CD14-positive monocyte (primary cell): Measurements from ENCODE around the gene ZNF771. TPM values are rescaled to one million over a fixed set of nuclear protein-coding genes. Genes with fewer than 3 reads are reported as not detected.

Source experiments
- DNase-seq, 3 donors: peaks; one replicate each; pipeline ENCODE4 v3.0.0-alpha.2; 2011 to 2022
- H2AFZ ChIP-seq: 2 replicates; pipeline ENCODE4 v1.6.0; 2012; ENCODE audit warnings: mild to moderate bottlenecking, low read depth, low read length, inconsistent platforms; ENCODE audit not compliant: insufficient read depth, poor library complexity, severe bottlenecking
- H3K27ac ChIP-seq, 2 donors: 1 replicate in 1 of 2; 2 replicates in 1 of 2; pipeline ENCODE4 v1.5.1; 2012 to 2013; ENCODE audit warnings: low read length in 2 of 2, control low read depth in 1 of 2, inconsistent platforms in 1 of 2, low read depth in 1 of 2, mild to moderate bottlenecking in 1 of 2
- H3K27me3 ChIP-seq, 2 donors: one replicate each; pipeline versions ENCODE4 v1.6.0 to v1.6.1; 2011 to 2013; ENCODE audit warnings: low read length in 2 of 2; ENCODE audit not compliant: control insufficient read depth in 2 of 2, insufficient read depth in 2 of 2
- H3K36me3 ChIP-seq, 2 donors: replicated peaks in 1 of 2; 1 replicate in 1 of 2; 2 replicates in 1 of 2; pipeline versions ENCODE4 v1.5.1 to v1.6.1; 2012 to 2013; ENCODE audit warnings: low read length in 2 of 2, control low read depth in 1 of 2, inconsistent platforms in 1 of 2, mild to moderate bottlenecking in 1 of 2; ENCODE audit not compliant: insufficient read depth in 2 of 2, control insufficient read depth in 1 of 2
- H3K4me1 ChIP-seq, 2 donors: 1 replicate in 1 of 2; 2 replicates in 1 of 2; pipeline versions ENCODE4 v1.5.1 to v1.6.1; 2012 to 2013; ENCODE audit warnings: low read length in 2 of 2, control low read depth in 1 of 2, inconsistent platforms in 1 of 2, mild to moderate bottlenecking in 1 of 2, moderate library complexity in 1 of 2; ENCODE audit not compliant: insufficient read depth in 2 of 2, control insufficient read depth in 1 of 2
- H3K4me2 ChIP-seq: replicated peaks from 2 replicates; pipeline ENCODE3; 2012; ENCODE audit warnings: low read length, moderate library complexity, mild to moderate bottlenecking; ENCODE audit not compliant: poor library complexity, severe bottlenecking; ENCODE audit errors: extremely low read depth
- H3K4me3 ChIP-seq, 3 experiments: fragments of 200-600 bp in 1 of 3; sonication (generic) in 1 of 3; replicated peaks in 1 of 3; 1 replicate in 2 of 3; 2 replicates in 1 of 3; pipeline ENCODE4 v1.5.1; 2011 to 2013; ENCODE audit warnings: low read length in 3 of 3, mild to moderate bottlenecking in 3 of 3, control low read depth in 2 of 3, low read depth in 2 of 3, inconsistent platforms in 1 of 3, moderate library complexity in 1 of 3
- H3K79me2 ChIP-seq: 2 replicates; pipeline ENCODE4 v1.6.0; 2012; ENCODE audit warnings: mild to moderate bottlenecking, control low read depth, inconsistent platforms, low read length, moderate library complexity; ENCODE audit not compliant: insufficient read depth
- H3K9ac ChIP-seq: 2 replicates; pipeline ENCODE4 v1.6.0; 2017; ENCODE audit warnings: low read length, mild to moderate bottlenecking; ENCODE audit not compliant: insufficient read depth, poor library complexity, severe bottlenecking
- H3K9me3 ChIP-seq, 2 donors: replicated peaks in 1 of 2; 1 replicate in 1 of 2; 2 replicates in 1 of 2; pipeline versions ENCODE4 v1.5.1 to v1.6.1; 2012 to 2013; ENCODE audit warnings: low read length in 2 of 2, control low read depth in 1 of 2; ENCODE audit not compliant: control insufficient read depth in 1 of 2, insufficient read depth in 1 of 2
- H4K20me1 ChIP-seq: 2 replicates; pipeline ENCODE4 v1.6.0; 2012; ENCODE audit warnings: mild to moderate bottlenecking, low read length, control low read depth, moderate library complexity; ENCODE audit not compliant: insufficient read depth
- H3K27ac Mint-ChIP-seq, 7 donors: one replicate each; pipeline ENCODE4 v1.8.0; 2020; ENCODE audit warnings: mild to moderate bottlenecking in 7 of 7, mixed read lengths in 7 of 7, moderate library complexity in 6 of 7, inconsistent platforms in 2 of 7
- H3K27me3 Mint-ChIP-seq, 3 donors: one replicate each; pipeline ENCODE4 v1.8.0; 2021 to 2022; ENCODE audit warnings: low read depth in 3 of 3, mild to moderate bottlenecking in 3 of 3, mixed read lengths in 3 of 3, moderate library complexity in 3 of 3, inconsistent platforms in 1 of 3
- H3K36me3 Mint-ChIP-seq, 2 donors: one replicate each; pipeline ENCODE4 v1.8.0; 2020; ENCODE audit warnings: mixed read lengths in 2 of 2, inconsistent platforms in 1 of 2, mild to moderate bottlenecking in 1 of 2
- H3K4me1 Mint-ChIP-seq: one replicate; pipeline ENCODE4 v1.8.0; 2020; ENCODE audit warnings: mild to moderate bottlenecking, mixed read lengths
- H3K4me3 Mint-ChIP-seq, 2 donors: one replicate each; pipeline ENCODE4 v1.8.0; 2020; ENCODE audit warnings: mild to moderate bottlenecking in 2 of 2, mixed read lengths in 2 of 2, moderate library complexity in 1 of 2
- H3K9me3 Mint-ChIP-seq, 7 donors: one replicate each; pipeline ENCODE4 v1.8.0; 2020 to 2022; ENCODE audit warnings: mixed read lengths in 7 of 7, mild to moderate bottlenecking in 6 of 7, moderate library complexity in 6 of 7, inconsistent platforms in 2 of 7
- CTCF ChIP-seq: fragments of 200-600 bp; IDR thresholded peaks from one replicate; pipeline ENCODE4 v1.8.0; 2022; ENCODE audit warnings: antibody characterized with exemption, mild to moderate bottlenecking
- WGBS: methylation state at CpG from one replicate; pipeline ENCODE4 v1.1.5; 2013; ENCODE audit warnings: missing lambda C conversion rate; ENCODE audit not compliant: insufficient coverage; 5-methylcytosine and 5-hydroxymethylcytosine counted together
- intact Hi-C, 2 donors: fragments of 100-400 bp; cut with micrococcal nuclease; formaldehyde crosslinking; loops; one replicate each; pipeline versions ENCODE4 v1.15.0 to v1.15.1; 2023
- polyA plus RNA-seq, 3 donors: library from polyadenylated mRNA; depleted of rRNA in 1 of 3; unstranded in 2 of 3; stranded (reverse) in 1 of 3; fragments of 300-500 nt in 2 of 3; fragments of >200 nt in 1 of 3; fragmentation: Illumina TruSeq in 2 of 3; gene quantifications; 1 replicate in 2 of 3; 2 replicates in 1 of 3; pipeline ENCODE4 v1.2.3, GENCODE V29; 2012 to 2021

The ZNF771 gene
- polyA plus RNA-seq, 3 donors, result 0.39 to 0.68 (median 0.51) TPM

DNA sequence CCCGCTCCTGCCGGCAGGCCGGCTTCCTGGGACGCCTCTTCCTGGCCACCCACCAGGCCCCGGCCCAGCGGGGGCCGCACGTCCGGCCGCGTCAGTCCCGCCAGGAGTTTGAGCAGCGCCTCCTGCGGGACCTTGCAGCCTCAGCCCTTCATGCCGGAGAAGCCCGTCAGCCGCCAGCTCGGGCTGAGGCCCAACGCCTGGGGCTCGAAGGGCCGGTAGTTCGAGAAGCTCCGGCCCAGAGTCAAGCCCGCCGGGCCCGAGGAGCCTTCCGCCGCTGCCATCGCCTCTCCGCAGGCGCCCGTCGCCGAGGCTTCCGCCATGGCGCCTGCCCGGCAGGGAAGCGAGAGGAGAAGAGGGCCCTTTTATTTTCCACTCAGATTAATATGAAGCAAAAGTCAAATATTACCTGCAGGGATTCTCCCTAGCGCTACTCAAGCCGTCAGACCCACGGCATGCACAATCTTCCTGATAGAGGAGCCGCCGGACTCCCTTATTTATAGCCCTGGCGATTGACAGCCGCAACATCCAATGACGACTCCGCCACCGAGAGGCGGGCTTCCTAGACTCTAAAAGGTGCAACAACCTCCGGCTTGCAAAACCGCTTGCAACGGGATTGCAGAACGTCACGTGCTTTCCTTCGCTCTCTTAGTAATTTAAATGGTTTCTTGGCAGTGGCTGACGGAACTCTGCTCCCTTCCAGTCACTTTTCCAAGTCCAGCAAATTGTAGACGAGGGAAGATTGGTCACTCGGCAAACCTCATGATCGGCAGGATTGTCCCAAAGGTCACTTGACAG, 38.2 kb downstream of the ZNF771 start, which contains the start of gene SEPHS2:
SEPHS2 (minus strand) TSS at position 467 of the 795 bp plus-strand sequence; CDS start at position 320, 147 bp downstream.
- Histone ChIP-seq H3K4me3 (peak within 1 kb of the TSS; percentile 81 to 90 (median 85)), H3K79me2 (peaks cover 30% of the 10 kb centered on the region), H3K9ac (peak within 1 kb of the TSS; percentile 90), H3K27ac (peak within 1 kb of the TSS; percentile 83 to 90), H4K20me1 (peaks cover 27% of the 10 kb centered on the region), H2AFZ (peak within 1 kb of the TSS; percentile 99), H3K4me2 (peak within 1 kb of the TSS; percentile 90), H3K4me1 (peaks cover 34 to 36% of the 10 kb centered on the region in 2 donors), H3K9me3 (no peaks in the 10 kb centered on the region), H3K27me3 (no peaks in the 10 kb centered on the region), H3K36me3 (peaks cover 0 to 4% of the 10 kb centered on the region in 2 donors)
- DNase-seq, result peak; percentile 95 to 99 (median 97)
- H3K27me3 Mint-ChIP-seq, result peaks cover 0 to 1% (median 0%) of the 10 kb centered on the region in 3 donors
- peak within 1 kb of the TSS; percentile 89 to 95 for H3K4me3 Mint-ChIP-seq
- under 1% methylated on average over 51 of the region's 59 CpGs for WGBS
- peak within 1 kb of the TSS; percentile 89 to 99 (median 97) for H3K27ac Mint-ChIP-seq
- H3K9me3 Mint-ChIP-seq, result peaks cover 0 to 3% (median 0%) of the 10 kb centered on the region in 7 donors
- intact Hi-C loops, result loop anchor here (2.0 to 10.0 kb wide), 3 partner anchors 37 to 169 kb away; partner anchors contain the start of genes ZNF689 (in 1 of the 2) and ZNF768 (in 1 of the 2)
- H3K36me3 Mint-ChIP-seq, result peaks cover 11 to 13% of the 10 kb centered on the region in 2 donors
- H3K4me1 Mint-ChIP-seq, result peaks cover 36% of the 10 kb centered on the region
- peak; percentile 51 for TF ChIP-seq CTCF

DNA sequence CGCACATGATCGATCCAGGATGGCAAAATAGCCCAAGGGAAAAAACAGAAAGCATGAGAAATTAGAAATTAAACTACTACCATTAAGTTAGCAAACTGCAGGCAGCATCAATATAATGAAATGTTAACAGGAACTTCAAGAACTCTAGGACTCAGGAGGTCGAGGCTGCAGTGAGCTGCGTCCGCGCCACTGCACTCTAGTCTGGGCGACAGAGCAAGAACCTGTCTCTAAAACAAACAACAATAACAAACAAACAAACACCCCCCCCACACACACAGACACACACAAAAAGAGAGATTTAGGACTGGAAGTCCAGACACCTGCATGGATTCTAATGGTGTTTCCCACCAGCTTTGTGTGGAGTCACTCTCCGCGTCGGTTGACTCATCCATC, 38.8 kb downstream of the ZNF771 start:
- Histone ChIP-seq H3K79me2 (peaks cover 30% of the 10 kb centered on the region), H3K4me1 (peaks cover 34 to 39% of the 10 kb centered on the region in 2 donors), H3K9ac (peak overlapping the region; percentile 90), H2AFZ (peak overlapping the region; percentile 99), H3K4me3 (peak overlapping the region; percentile 81 to 90 (median 85)), H3K9me3 (no peaks in the 10 kb centered on the region), H3K36me3 (peaks cover 0 to 4% of the 10 kb centered on the region in 2 donors), H3K4me2 (peak overlapping the region; percentile 90), H3K27ac (peak overlapping the region; percentile 83 to 90), H4K20me1 (peaks cover 27% of the 10 kb centered on the region), H3K27me3 (no peaks in the 10 kb centered on the region)
- Mint-ChIP-seq H3K27ac (peak overlapping the region; percentile 89 to 99 (median 97)), H3K4me3 (peak overlapping the region; percentile 89 to 95), H3K27me3 (peaks cover 0 to 1% (median 0%) of the 10 kb centered on the region in 3 donors), H3K9me3 (peaks cover 0 to 3% (median 0%) of the 10 kb centered on the region in 7 donors), H3K36me3 (peaks cover 11 to 13% of the 10 kb centered on the region in 2 donors), H3K4me1 (peaks cover 35% of the 10 kb centered on the region)
- TF ChIP-seq CTCF, result no peak
- 77% methylated on average over 6 of the region's 10 CpGs for whole genome bisulfite sequencing
- intact Hi-C loops, result loop anchor here in 1 of 2 donors (5.0 to 10.0 kb wide), 2 partner anchors 36 to 169 kb away; partner anchors contain the start of gene ZNF689
- peak in 1 of 3 donors; percentile 29 for DNase-seq
